Activated CD4-positive, CD25-positive, alpha-beta regulatory T cell treated with anti-CD3 and anti-CD28 coated beads, Interleukin-2, amount 50 U/mL, for 16 hours (primary cell): ENCODE results near the gene BRD7.

ENCODE experiments used
- DNase-seq: peaks from one replicate; pipeline ENCODE4 v3.0.0-alpha.2; 2020; ENCODE audit warnings: low read depth, low spot score

BRD7 gene

GRCh38 chr16:50274326-50275097 lies 94.3 kb downstream of the BRD7 start:
- no peak for DNase-seq

GRCh38 chr16:50273888-50274325 lies 94.9 kb downstream of the BRD7 start:
- no peak for DNase-seq

DNA sequence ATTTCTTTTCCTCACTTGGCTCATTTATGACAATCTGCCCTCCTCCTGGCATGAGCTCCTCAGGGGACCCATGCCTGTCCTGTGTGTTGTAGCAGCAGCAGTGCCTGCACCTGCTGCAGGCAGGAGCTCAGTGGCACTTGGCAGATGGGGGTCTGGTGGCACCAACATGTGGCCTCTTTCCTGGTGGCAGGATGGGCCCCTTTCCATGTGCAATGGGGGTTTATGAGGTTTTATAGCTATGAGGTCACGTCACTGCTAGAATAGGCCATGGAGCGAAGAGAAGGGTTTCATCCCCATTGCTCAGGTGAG lies 95.5 kb downstream of the BRD7 start:
- no peak for DNase-seq

DNA sequence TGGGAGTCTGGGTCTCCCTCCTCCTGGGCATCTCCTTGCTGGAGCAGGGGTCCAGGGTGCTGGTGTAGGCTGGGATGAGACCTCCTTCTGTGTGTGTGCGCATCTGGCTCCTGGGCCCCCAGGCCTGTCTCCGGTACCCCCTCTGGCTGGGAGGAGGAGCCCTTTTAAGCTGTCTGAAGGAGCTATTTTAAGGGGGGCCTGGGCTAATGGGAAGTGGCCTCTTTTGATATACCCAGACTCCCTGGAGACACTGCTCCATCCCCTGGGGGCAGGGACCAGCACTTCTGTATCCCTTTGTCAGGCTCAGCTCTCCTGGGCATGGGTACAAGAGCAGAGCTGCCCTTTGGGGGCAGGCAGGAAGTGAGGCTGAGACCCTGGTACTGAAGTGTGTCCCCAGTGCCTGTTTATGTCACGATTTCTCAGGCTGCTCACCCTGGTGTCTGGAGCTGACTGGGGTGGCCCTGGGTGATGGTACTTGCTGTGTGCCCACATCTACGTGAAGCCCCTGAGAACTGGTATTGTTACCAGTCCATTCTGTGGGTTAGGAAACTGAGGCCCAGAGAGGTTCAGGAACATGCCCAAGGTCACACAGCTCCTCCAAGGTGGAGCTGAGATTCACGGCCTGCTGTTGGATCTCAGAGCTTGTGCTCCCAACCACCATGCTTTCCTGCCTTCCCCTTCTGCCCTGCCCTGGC lies 96.0 kb downstream of the BRD7 start:
- no peak for DNase-seq

DNA sequence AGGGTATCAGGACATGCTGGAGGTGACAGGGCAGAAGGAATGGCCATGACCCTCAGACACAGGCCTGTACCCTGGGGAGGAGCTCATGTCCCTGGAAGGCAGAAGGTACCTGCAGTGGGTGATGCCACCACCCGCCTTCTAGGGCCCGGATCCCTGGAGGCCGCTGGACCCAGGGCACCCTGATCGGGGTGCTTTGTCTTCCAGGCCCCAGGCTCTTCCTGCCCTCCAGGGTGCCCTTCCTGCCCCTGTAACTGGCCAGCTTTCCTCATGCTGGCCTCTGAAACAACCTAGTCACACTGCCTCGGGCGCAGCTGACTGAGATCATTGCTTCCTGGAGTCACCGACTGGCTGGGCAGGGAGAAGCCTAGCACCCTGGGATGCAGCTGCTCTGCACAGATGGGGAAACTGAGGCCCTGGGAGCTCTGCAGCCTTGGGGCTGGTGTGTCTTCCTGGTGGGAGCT lies 96.6 kb downstream of the BRD7 start:
- DNase-seq = no peak

DNA sequence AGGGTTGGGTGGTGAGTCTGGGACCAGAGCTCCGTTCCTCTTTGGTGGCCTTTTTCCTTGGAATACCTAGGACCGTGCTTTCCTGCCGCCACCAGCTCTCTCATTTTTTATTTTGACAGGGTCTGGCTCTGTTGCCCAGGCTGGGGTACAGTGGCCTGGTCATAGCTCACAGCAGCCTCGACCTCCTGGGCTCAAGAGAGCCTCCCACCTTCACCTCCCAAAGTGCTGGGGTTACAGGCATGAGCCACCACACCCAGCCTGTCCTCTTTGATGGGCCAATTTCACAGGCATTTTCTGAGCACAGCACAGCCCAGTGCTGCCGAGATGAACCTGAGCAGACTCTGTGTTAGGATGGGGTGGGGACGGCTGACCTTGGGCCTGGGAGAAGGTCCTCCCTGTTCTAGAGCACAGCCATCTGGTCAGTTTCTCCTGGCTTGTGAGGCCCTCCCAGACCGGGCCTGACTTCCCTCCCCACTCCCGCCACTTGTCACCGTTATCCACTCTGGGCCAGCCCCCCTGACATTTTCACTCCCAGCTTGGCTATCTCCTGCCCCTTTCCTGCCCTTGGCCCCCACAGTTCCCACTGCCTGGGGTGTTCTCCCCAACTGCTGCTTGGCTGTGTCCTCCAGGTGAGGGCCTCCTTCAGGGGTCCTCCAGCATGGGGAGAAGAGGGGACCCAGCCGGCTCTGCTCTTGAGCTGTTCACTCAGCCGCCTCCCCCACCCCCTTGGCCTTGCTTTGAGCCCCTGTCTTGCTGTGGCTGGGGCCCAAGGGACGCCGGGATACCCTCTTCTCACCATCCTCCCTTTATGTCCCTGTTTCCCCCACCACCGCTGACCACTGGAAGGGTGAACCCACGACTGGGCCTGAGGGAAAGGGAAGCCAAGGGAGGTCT lies 97.4 kb downstream of the BRD7 start:
- DNase-seq = no peak

- DNase-seq = no peak
These were observed 98.2 kb downstream of the BRD7 start for GRCh38 chr16:50270510-50271147.

GRCh38 chr16:50269769-50270509 lies 98.8 kb downstream of the BRD7 start:
- no peak for DNase-seq

- no peak for DNase-seq
These were observed 99.6 kb downstream of the BRD7 start for GRCh38 chr16:50269061-50269705.

- DNase-seq = no peak
These were observed 100.4 kb downstream of the BRD7 start for GRCh38 chr16:50268352-50268751.

DNA sequence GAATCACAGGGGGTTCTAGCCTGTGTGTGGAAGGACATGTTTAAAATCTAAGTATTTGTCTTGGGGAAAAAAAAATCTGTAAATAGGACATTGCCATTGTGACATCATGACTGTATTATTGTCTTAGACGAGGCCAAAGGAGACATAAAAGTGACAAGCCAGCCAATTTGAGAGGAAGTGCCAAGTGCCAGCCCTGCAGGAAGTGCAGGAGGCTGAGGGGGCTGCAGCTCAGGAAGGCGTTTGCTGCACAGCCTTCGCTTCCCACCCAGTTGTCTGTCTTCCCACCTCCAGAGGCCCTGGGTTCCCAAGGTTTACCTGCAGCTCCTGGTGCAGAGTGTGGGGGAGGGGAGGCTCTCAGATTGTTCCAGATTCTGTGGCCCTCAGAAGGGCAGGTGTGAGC lies 101.1 kb downstream of the BRD7 start:
- DNase-seq = no peak

DNA sequence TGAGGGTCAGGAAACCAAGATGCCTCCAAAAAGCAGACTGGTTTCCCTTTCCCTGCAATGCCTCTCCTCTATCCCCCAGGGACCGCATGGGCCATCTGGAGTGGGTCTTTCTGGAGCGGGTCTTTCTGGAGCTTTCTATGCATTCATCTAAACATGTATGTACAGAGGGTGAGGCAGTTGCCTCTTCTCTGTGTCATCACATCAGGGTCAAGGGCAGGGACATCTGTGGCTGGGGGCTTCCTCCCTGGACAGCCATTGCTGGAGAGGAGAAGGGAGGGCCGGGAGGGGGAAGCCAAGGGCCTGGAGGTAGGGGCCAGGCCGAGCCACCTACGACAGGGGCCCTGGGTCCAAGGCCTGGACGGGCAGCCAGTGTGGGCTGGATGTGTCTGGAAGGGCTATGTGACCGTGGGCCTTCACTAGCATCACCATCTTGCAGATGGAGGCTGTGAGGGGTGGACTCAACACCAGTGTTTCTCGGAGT lies 101.6 kb downstream of the BRD7 start:
- no peak for DNase-seq

- peak; percentile 62 for DNase-seq
These were observed 102.3 kb downstream of the BRD7 start, which contains the start of gene ADCY7 for GRCh38 chr16:50266337-50267091. TSS of gene ADCY7 (plus strand) at chr16:50266551. CDS start at chr16:50288180, 21,629 bp downstream.
